NCI-H2227 treated with DMSO at 0.1 percent for 48 hours (cell line): ENCODE results near the gene ATP2A3.
A peak's percentile ranks its signal among the peaks of the same experiment; 100 is the strongest.

Source experiments
- DNase-seq: peaks from one replicate; lab custom pipeline; 2025; lab: John Stamatoyannopoulos, UW

ATP2A3 gene

DNA sequence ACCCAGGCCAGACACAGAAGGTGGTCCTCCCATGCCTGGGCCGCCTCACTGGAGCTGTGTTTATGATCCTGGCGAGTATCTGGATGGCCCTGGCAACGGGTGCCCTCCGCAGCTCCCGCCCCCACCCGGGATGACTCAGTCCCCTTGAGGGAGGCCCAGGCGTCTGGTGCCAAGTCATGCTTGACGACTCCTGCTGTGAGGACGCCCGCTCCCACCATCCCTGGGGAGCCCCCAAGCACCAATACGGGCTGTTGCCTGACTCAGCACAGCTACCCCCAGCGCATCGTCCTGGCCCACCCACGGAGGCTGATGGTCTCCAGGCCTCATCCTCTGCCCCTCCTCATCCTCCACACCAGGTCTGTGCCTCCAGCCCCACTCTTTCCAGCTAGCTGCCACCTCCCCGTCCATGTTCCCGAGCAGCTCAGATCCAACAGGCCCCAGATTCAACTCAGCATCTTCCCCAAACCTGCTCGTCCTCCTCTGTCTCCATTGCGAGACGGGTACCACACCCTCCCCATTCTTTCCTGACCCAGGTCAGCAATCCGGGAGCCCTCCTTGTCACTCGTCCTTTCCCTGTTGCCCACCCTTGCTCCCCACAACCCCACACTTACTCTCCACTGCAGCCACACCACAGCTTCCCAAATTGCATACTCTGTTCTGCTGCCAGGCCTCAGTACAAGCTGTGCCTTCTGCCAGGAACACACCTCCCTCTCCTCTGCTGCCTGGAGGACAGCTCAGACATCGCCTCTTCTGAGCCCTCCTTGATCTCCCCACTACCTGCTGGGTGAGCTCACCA is 74.0 kb downstream of the ATP2A3 start:
- DNase-seq: no peak

DNA sequence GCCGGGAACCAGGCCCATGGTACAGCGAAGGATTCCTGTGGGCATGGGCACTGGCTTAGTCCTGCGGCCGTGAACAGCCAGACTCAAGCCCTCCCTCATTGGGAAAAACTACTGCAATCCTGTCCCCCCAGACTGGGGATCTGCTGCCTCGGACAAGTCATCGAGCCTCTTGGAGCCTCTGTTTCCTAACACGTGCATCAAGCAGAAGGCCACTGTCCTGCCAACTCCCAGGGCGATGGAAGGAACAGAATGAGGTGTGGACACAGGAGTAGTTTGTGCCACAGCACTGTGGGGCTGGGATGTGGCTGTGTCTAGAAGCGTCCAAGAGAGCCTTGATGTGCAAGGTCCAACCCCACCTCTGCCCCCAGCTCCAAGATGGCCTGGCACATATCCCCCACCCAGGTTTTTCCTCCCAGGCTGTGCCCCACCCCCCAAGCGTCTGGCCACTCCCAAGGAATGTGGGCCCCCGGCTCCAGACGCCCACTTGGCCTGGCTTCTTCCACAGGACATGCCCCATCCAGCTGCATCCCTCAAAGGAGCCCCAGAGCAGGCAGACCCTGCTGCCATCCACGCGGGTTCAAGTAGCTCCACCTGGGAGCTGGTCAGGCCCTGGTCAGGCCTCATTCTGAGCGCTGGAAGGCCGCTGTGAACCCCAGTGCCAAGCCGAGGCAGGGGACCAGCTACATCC is 74.8 kb downstream of the ATP2A3 start:
- no peak for DNase-seq

DNA sequence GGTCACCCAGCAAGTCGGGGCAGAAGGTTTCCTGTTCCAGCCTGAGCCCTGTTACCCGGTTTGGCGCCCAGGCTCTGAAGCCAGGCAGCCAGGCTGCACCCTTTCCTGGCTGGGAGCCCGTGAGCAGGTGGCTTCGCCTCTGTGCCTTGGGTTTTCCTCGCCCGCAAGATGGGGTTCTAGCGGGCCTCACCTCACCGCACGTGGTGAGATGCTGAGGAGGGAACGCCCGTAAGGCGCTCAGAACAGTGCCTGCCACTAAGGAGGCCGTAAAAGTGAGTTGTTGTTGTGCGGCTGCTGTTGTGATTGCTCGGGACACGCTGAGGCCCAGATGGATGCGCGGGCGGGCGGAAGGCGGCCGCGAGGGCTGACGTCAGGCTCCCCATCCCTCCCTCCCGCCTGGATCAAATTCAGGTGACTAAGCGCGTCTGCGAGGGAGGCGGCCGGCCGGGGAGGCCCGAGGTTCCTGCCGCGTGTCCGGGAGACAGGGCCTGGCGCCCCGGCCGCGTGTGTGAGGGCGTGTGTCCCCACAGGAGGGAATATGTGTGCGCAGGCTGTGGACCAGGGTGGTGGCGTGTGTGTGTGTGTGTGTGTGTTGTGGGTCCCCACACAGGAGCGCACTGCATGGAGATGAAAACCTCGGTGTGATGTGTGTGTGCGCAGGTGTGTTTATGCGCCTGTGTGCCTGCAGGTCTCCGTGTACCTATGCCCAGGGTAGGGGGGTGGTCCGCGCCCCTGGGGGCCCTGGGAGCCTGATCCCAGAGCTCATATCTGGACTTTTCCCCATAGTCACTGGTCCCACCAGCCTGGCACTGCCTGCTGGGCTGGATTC is 75.7 kb downstream of the ATP2A3 start:
- no peak for DNase-seq

DNA sequence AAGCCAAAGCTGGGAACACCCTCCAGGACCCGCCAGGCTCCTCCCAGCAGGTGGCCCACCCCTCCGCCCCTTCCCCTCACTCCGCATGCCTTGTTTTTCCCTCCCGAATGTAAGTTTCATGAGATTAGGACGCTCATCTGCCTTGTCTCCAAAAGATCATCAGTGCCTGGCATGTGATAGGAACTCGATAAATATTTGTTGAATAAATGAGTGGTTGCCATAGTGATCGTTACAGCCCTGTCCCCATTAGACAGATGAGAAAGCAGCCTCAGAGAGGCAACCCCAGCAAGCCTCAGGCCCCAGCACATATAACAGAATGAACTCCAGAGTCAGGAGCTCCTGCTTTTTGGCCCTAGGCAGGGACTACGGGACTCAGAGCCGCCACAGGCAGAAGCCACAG is 76.4 kb downstream of the ATP2A3 start:
- no peak for DNase-seq

DNA sequence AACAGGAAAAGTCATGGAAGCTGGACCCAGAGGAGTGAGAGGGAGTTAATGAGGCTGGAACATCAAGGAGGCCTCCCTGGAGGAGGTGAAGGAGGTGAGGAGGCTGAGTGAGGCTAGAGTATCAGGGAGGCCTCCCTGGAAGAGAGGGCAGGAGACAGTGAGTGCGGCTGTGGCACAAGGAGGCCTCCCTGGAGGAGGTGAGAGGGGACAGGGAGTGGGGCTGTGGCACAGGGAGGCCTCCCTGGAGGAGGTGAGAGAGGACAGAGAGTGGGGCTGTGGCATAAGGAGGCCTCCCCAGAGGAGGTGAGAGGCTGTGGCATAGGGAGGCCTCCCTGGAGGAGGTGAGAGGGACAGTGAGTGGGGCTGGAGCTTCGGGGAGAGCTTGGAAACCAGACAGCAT is 76.8 kb downstream of the ATP2A3 start:
- no peak for DNase-seq

DNA sequence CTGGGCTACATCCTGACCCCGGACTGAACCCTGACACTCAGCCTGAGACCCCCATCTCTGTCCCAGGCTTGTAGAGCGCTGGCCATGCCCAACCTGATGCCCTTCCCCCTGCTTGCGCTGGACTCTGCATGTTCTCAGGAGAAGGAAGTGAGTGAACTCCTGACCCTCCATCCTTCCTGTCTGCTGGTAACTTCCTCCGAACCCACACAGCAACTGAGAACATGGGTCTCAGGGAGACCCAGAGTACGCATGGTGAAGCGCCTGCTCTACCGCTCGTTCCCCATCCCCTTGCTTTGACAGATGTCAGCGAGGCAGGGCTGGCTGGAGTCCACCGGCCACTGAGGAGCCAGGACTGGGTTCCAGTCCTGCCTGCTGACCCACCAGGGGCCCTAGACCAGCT is 77.5 kb downstream of the ATP2A3 start:
- DNase-seq: no peak

DNA sequence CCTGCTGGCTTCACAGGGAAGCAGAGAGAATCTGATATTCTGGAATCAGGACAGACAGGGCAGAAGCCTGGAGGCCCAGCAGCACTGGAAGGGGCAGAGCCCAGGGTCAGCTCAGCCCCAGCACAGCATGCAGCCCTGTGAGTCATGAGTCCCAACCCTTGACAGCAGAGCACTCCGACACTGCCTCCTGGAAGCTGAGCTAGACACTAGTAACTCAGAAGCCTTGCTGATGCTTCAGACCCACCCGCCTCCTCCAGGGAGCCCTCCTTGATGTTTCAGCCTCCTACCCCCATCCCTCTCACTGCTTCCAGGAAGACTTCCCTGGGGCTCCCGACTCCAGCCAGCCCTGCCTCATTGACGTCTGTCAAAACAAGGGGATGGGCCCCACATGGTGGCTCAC is 78.3 kb downstream of the ATP2A3 start:
- no peak for DNase-seq

DNA sequence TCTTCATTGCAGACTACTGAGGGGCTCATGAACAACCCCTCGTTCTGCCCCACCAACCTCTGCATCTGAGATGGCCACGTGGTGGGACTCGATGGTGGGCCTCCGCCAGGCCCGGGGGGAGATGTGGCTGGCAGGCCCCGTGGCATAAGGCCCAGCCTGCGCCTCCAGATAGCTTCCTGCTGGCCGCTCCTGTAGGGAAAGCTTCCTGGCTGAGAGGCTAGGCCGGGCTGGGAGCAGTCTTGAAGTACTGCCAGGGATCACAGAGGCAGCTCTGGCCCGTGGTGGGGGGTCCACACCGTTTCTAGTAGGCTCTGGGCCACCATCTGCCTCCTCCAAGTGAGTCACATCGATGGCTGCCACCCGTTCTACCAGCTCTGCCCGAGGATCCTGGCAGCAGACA is 79.0 kb downstream of the ATP2A3 start:
- no peak for DNase-seq

DNA sequence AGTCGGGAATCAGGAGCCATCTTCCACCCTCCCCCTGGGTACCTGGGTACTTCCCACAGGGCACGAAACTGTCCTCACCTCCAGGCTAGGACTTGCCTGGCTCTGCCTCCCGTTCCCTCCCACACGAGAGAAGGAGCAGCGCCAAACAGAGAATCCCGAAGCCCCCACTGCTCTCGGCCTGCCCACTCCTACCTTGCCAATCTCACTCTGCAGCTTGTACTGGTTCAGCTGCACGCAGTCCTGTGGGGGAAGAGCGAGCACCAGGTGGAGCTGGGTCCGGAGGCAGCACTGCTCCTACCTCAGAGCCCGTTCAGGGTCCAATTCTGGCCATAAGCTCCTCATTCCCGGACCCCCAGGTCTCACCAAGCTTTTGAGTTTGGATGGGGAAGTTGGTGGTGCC is 80.0 kb downstream of the ATP2A3 start:
- no peak for DNase-seq

DNA sequence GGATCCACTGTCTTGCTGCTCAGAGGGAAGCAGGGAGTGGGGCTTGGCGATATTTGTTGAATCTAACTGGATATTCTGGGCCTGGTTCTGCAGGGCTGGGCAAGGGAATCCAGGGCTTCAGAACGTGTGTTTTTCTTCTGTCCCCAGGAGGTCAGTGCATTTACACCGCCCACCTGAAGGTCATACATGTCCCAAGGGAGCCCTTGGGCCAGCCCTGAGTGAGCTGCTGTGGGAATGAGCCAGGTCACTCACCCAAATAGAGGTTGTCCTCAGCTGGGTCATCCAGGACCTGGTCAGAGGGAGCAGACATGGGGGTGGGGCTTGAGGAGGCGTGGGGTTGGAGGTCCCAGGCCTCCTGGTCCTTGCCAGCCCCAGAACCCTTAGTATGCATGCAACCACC is 82.0 kb downstream of the ATP2A3 start:
- DNase-seq: no peak

DNA sequence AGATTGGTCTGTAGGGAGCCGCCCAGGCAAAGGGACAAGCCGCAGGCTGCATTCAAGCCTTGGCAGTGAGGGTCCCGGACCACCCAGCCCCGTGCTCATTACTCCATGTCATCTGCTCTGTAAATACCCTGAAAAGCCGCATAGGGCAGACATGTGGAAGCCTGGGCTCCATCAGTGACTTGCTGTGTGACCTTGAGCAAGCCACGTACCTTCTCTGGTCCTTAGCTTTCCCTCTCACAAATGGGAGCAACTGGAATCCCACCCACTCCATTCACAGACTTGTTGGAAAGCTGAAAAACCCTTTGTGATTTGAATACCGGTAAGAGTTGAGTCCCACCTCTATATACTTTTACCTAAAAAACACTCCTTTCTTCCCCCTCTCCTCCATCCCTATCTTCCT is 83.3 kb downstream of the ATP2A3 start:
- no peak for DNase-seq

DNA sequence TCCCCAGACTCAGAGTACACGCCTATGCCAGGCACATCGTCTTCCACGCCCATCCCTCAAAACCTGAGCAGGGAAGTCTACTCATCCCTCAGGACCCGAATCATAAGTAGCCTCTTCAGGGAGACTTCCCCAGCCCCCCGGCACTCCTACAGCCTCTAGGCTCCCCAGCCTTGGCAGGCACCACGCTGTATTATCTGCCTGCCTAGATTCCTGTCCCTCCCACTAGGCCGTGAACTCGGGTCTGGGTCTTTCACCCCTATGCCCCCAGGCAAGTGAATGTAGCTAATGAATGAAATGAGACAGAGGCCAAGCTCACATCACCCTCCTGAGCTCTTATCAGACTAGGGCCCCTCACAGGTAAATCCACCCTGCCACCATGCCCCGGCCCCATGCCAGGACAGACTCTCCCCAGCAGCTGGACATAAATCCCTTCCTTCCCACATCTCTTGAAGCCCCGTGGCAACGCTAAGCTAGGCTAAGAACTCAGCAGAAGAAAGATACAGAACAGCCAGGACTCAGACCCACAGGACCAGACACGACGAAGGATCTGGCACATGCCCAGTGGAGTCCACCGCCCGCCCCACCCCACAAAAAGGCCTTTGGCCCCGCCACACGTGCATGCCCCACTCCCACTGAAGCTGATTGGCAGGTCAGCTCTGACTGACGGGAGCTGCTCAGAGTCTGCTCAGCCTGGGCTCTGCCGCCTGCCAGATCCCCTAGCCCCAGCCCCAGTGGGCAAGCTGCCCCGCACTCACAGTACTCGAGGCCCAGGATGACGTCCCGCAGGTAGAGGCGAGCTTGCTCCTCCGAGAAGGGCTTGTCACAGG is 84.4 kb downstream of the ATP2A3 start:
- no peak for DNase-seq

DNA sequence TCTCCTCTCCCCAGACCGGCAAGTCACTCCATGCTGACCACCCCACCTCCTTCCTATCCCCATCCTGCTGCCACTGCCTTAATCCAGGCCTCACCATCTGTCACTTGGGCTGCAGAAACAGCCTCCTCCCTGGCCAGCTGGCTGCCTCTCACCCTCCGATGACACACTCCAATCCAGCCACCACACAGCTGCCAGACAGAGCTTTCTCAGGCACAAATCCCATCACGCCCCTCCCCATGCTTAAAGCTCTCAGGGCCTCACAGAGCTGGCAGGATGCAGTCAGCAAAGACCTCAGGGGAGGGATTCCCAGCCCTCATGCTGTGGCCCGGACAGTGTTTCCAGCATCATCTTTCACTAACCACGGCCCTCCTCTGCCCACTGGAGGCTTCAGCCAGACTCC is 85.1 kb downstream of the ATP2A3 start:
- peak; percentile 22 for DNase-seq

DNA sequence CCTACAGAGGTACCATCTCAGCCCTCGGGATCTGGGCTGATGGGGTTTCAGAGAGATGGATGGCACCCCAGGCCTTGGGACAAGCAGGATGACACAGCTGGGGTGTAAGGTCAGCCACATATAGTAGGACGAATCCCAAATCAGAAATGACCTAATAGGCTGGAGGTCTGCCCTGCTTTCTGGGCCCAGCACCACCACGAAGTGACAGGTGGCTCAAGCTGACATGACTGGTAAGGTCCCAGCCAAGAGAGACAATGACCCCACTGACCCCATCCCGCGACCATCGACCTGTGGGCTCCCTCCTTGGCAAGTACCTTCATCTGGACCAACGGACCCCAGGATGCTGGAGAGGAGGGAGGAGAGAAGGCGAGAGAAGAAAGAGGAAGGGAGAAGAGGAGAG is 87.0 kb downstream of the ATP2A3 start:
- no peak for DNase-seq

DNA sequence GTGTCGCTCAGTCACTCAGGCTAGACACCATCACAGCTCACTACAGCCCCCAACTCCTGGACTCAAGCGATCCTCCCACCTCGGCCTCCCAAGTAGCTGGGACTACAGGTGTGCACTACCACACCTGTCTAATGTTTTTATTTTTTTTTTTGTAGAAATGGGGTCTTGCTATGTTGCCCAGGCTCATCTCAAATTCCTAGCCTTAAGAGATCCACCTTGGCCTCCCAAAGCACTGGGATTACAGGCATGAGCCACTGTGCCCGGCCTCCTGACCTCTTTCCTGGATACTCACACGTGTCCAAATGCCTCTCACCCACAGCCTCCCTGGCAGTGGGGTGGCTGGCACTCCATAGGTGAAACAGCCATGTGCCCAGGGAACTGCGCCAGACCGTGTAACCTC is 88.9 kb downstream of the ATP2A3 start:
- no peak for DNase-seq
